GM20000 (cell line): Measurements from ENCODE around the gene GID8.

Experiments
- DNase-seq: peaks from one replicate; pipeline ENCODE4 v3.0.0; 2012; ENCODE audit warnings: low spot score
- TF ChIP-seq, protein P1 (sequence below): IDR thresholded peaks from 2 replicates; pipeline ENCODE4 v1.5.1; 2012; ENCODE audit warnings: mild to moderate bottlenecking, control low read depth; ENCODE audit errors: extremely low read depth, missing control alignments

Gene GID8

GRCh38 chr20:62982124-62983075 lies 44.5 kb downstream of the GID8 start:
- no peak for DNase-seq
- TF ChIP-seq, protein P1, sequence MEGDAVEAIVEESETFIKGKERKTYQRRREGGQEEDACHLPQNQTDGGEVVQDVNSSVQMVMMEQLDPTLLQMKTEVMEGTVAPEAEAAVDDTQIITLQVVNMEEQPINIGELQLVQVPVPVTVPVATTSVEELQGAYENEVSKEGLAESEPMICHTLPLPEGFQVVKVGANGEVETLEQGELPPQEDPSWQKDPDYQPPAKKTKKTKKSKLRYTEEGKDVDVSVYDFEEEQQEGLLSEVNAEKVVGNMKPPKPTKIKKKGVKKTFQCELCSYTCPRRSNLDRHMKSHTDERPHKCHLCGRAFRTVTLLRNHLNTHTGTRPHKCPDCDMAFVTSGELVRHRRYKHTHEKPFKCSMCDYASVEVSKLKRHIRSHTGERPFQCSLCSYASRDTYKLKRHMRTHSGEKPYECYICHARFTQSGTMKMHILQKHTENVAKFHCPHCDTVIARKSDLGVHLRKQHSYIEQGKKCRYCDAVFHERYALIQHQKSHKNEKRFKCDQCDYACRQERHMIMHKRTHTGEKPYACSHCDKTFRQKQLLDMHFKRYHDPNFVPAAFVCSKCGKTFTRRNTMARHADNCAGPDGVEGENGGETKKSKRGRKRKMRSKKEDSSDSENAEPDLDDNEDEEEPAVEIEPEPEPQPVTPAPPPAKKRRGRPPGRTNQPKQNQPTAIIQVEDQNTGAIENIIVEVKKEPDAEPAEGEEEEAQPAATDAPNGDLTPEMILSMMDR: no peak

- no peak for DNase-seq
- TF ChIP-seq, protein P1: no peak
Observed at GRCh38 chr20:62983210-62983609, 45.3 kb downstream of the GID8 start.

DNA sequence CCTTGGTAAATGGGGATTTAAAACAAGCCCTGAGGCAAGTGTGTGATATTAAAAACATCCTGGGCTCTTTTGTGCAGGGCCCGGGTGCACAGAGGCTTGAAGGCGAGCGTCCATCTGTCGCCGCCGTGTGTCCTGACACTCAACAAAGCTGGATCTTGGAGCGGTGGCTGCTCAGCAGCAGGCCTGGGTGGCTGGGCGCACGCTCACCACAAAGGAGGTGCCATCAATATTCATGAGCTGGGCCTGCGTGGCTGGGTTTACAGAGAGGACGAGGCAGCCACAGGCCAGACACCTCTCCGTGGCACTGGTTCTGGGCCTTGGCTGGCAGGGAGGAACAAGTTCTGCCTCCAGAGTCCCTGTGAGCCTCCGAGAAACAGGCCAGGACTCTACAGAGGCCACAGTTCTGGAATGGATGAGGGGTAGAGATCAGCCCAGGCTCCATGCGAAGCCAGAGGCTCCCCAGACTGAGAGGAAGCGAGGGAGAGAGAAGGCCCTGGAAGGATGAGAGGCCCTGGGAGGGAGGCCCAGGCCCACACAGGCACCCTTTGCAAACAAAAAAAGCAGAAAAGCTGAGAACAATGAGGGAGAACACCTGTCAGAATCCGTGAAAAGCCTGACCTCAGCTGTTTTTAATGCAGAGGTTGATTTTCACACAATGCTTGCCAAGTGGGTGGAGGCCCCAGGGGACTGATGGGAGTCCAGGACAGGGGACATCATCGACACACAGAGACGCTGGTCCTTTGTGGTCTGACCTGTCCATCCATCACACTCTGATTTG lies 46.9 kb downstream of the GID8 start:
- TF ChIP-seq, protein P1: no peak
- no peak for DNase-seq

GRCh38 chr20:62985444-62985778 lies 47.5 kb downstream of the GID8 start:
- TF ChIP-seq, protein P1: no peak
- no peak for DNase-seq

GRCh38 chr20:62986257-62986800 lies 48.4 kb downstream of the GID8 start:
- no peak for DNase-seq
- TF ChIP-seq, protein P1: no peak

- TF ChIP-seq, protein P1: no peak
- DNase-seq: no peak
Observed at GRCh38 chr20:62987114-62987513, 49.2 kb downstream of the GID8 start.

DNA sequence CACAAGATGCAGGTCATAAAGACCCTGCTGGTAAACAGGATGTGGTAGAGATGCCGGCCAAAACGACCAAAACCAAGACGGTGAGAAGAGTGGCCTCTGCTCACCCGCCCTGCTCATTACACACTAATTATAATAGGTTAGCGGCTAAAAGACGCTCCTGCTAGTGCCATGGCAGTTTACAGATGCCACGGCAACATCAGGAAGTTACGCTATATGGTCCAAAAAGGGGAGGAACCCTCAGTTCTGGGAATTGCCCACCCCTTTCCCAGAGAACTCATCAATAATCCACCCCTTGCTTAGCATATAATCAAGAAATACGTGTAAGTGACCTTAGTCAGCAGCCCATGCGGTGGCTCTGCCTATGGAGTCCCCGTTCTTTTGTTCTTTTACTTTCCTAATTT lies 51.3 kb downstream of the GID8 start:
- TF ChIP-seq, protein P1: no peak
- DNase-seq: no peak
